Prostate gland (tissue), 2 donors: ENCODE data around the gene DOCK4.

Source experiments
- CTCF ChIP-seq, 4 experiments: fragments of 200-600 bp in 2 of 4; fragments of 450-650 bp in 2 of 4; sonication (generic) in 2 of 4; IDR thresholded peaks; 1 replicate in 3 of 4; 2 replicates in 1 of 4; pipeline ENCODE4 v1.5.1; 2016 to 2019; ENCODE audit warnings: antibody characterized with exemption in 4 of 4, mild to moderate bottlenecking in 2 of 4, moderate library complexity in 2 of 4
- POLR2A ChIP-seq: fragments of 450-650 bp; IDR thresholded peaks from one replicate; pipeline ENCODE4 v1.6.1; 2016; ENCODE audit warnings: antibody characterized with exemption, mild to moderate bottlenecking

- no peak for TF ChIP-seq CTCF (IDR thresholded peaks at IDR 0.05)
- TF ChIP-seq POLR2A = no peak
These were observed 8.7 kb upstream of the DOCK4 start for GRCh38 chr7:112214883-112215282.
